ENCODE results near the gene GPC6.

GRCh38 chr13:94414708-94415107, 1188.1 kb downstream of the GPC6 start:
- TF ChIP-seq CTCF (IDR thresholded peaks at IDR 0.05; ENCODE audit: low read depth, low read length) (no peak), POLR2A (IDR thresholded peaks at IDR 0.05; ENCODE audit: extremely low read depth, insufficient read length) (no peak)

Measured in NB4 (cell line).